ENCODE data around the gene TSKU.
A peak's percentile ranks its signal among the peaks of the same experiment; 100 is the strongest.
"Not testable (repeated sequence)": the region's sequence is repeated elsewhere in the genome, so short reads cannot be mapped to it uniquely, and the experiment has no call there.

The TSKU gene

GRCh38 chr11:76821396-76821795 is 38.2 kb downstream of the TSKU start:
- not testable (repeated sequence) for H3K9ac ChIP-seq (ENCODE audit: low read length); H3K14ac ChIP-seq (ENCODE audit: low read length in 2 of 2); DNase-seq; H4K8ac ChIP-seq (ENCODE audit: low read length); H4K91ac ChIP-seq (ENCODE audit: low read length); H3K23ac ChIP-seq (ENCODE audit: low read length in 2 of 2); H2BK5ac ChIP-seq (ENCODE audit: low read depth, low read length, poor library complexity, severe bottlenecking); H3K27ac ChIP-seq (ENCODE audit: low read length, poor library complexity, severe bottlenecking); H3K79me1 ChIP-seq (replicated peaks; ENCODE audit: low read length, poor library complexity, severe bottlenecking); H3K27me3 ChIP-seq (ENCODE audit: control insufficient read depth in 1 of 2, insufficient read depth in 1 of 2, low read length in 2 of 2); H2BK15ac ChIP-seq (ENCODE audit: low read depth, poor library complexity, severe bottlenecking); H3K36me3 ChIP-seq (ENCODE audit: control insufficient read depth in 1 of 2, insufficient read depth in 2 of 2, low read depth in 1 of 2, low read length in 2 of 2); H3K4me3 ChIP-seq (ENCODE audit: insufficient read depth in 1 of 2, low read depth in 1 of 2, low read length in 2 of 2); H2AFZ ChIP-seq (ENCODE audit: low read depth, low read length); H3K18ac ChIP-seq (ENCODE audit: low read depth in 1 of 2, low read length in 2 of 2); H3K4ac ChIP-seq (ENCODE audit: low read depth in 1 of 2, low read length in 2 of 2); H3K9me3 ChIP-seq (ENCODE audit: control insufficient read depth, low read length); H2AK5ac ChIP-seq (ENCODE audit: low read length, severe bottlenecking); H3K4me2 ChIP-seq (ENCODE audit: low read length, poor library complexity, severe bottlenecking); H2BK120ac ChIP-seq (ENCODE audit: low read depth, low read length); H3K4me1 ChIP-seq (ENCODE audit: control insufficient read depth, insufficient read depth, low read depth, low read length); H2BK12ac ChIP-seq (ENCODE audit: low read length in 2 of 2)
- WGBS: 98% methylated on average over 21 of the region's 29 CpGs

- no peak overlapping the region for H2BK12ac ChIP-seq (ENCODE audit: low read length in 2 of 2)
- no peak overlapping the region for H3K23ac ChIP-seq (ENCODE audit: low read length in 2 of 2)
- no peak overlapping the region for H3K18ac ChIP-seq (ENCODE audit: low read depth in 1 of 2, low read length in 2 of 2)
- H4K8ac ChIP-seq (ENCODE audit: low read length): no peak overlapping the region
- H3K4me3 ChIP-seq (ENCODE audit: insufficient read depth in 1 of 2, low read depth in 1 of 2, low read length in 2 of 2): no peak overlapping the region
- H2BK5ac ChIP-seq (ENCODE audit: low read depth, low read length, poor library complexity, severe bottlenecking): no peak overlapping the region
- H2BK15ac ChIP-seq (ENCODE audit: low read depth, poor library complexity, severe bottlenecking): no peak overlapping the region
- no peaks in the 10 kb centered on the region for H3K9me3 ChIP-seq (ENCODE audit: control insufficient read depth, low read length)
- no peaks in the 10 kb centered on the region for H3K36me3 ChIP-seq (ENCODE audit: control insufficient read depth in 1 of 2, insufficient read depth in 2 of 2, low read depth in 1 of 2, low read length in 2 of 2)
- DNase-seq: no peak
- no peak overlapping the region for H3K4me2 ChIP-seq (ENCODE audit: low read length, poor library complexity, severe bottlenecking)
- H3K9ac ChIP-seq (ENCODE audit: low read length): no peak overlapping the region
- no peak overlapping the region for H2BK120ac ChIP-seq (ENCODE audit: low read depth, low read length)
- no peak overlapping the region for H3K14ac ChIP-seq (ENCODE audit: low read length in 2 of 2)
- no peak overlapping the region for H4K91ac ChIP-seq (ENCODE audit: low read length)
- H3K27me3 ChIP-seq (ENCODE audit: control insufficient read depth in 1 of 2, insufficient read depth in 1 of 2, low read length in 2 of 2): no peaks in the 10 kb centered on the region
- H3K4me1 ChIP-seq (ENCODE audit: control insufficient read depth, insufficient read depth, low read depth, low read length): peaks cover 5% of the 10 kb centered on the region
- WGBS: no CpG with 5 or more reads among the region's 1 CpG
- H3K79me1 ChIP-seq (replicated peaks; ENCODE audit: low read length, poor library complexity, severe bottlenecking): no peaks in the 10 kb centered on the region
- H2AFZ ChIP-seq (ENCODE audit: low read depth, low read length): no peak overlapping the region
- no peak overlapping the region for H2AK5ac ChIP-seq (ENCODE audit: low read length, severe bottlenecking)
- H3K4ac ChIP-seq (ENCODE audit: low read depth in 1 of 2, low read length in 2 of 2): no peak overlapping the region
- no peak overlapping the region for H3K27ac ChIP-seq (ENCODE audit: low read length, poor library complexity, severe bottlenecking)
These were observed 39.2 kb downstream of the TSKU start for GRCh38 chr11:76822406-76822805.

DNA sequence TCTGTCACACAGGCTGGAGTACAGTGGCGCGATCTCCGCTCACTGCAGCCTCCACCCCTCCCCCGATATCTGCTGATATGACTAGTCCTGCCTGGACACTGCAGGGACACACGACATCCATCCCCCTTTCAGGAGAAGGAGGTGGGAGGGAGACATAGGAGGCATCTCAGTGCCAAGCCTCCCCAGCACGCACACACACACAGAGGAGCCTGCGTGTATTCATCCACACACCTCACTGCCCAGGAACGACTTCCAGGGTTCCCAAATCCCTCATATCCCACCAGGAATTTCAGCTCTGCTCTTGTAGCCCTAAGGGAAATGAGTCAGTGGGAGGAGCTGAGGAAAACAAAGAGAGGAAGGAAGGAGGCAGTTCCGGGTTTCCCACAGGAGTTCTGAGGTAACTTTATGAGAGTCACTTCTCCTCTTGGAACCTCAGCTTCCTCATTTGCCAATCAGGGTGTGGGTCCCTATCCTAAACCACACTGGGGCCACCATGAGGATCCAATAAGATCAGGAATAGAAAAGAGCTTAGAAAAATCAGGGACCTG is 40.4 kb downstream of the TSKU start:
- Histone ChIP-seq H3K9me3 (ENCODE audit: control insufficient read depth, low read length) (no peaks in the 10 kb centered on the region), H3K4me3 (ENCODE audit: insufficient read depth in 1 of 2, low read depth in 1 of 2, low read length in 2 of 2) (peak overlapping the region in 1 of 2 experiments; percentile 20), H3K27me3 (ENCODE audit: control insufficient read depth in 1 of 2, insufficient read depth in 1 of 2, low read length in 2 of 2) (no peaks in the 10 kb centered on the region), H3K4ac (ENCODE audit: low read depth in 1 of 2, low read length in 2 of 2) (peak overlapping the region in 1 of 2 experiments; percentile 54), H2BK15ac (ENCODE audit: low read depth, poor library complexity, severe bottlenecking) (peak overlapping the region; percentile 92), H4K8ac (ENCODE audit: low read length) (peak overlapping the region; percentile 33), H3K4me2 (ENCODE audit: low read length, poor library complexity, severe bottlenecking) (peak overlapping the region; percentile 72), H3K9ac (ENCODE audit: low read length) (no peak overlapping the region), H4K91ac (ENCODE audit: low read length) (peak overlapping the region; percentile 73), H2BK12ac (ENCODE audit: low read length in 2 of 2) (peak overlapping the region; percentile 4 to 95), H3K36me3 (ENCODE audit: control insufficient read depth in 1 of 2, insufficient read depth in 2 of 2, low read depth in 1 of 2, low read length in 2 of 2) (no peaks in the 10 kb centered on the region), H3K23ac (ENCODE audit: low read length in 2 of 2) (no peak overlapping the region), H3K14ac (ENCODE audit: low read length in 2 of 2) (peak overlapping the region in 1 of 2 experiments; percentile 90), H3K18ac (ENCODE audit: low read depth in 1 of 2, low read length in 2 of 2) (peak overlapping the region in 1 of 2 experiments; percentile 67), H2BK5ac (ENCODE audit: low read depth, low read length, poor library complexity, severe bottlenecking) (no peak overlapping the region), H2BK120ac (ENCODE audit: low read depth, low read length) (peak overlapping the region; percentile 2), H3K27ac (ENCODE audit: low read length, poor library complexity, severe bottlenecking) (no peak overlapping the region), H3K79me1 (replicated peaks; ENCODE audit: low read length, poor library complexity, severe bottlenecking) (no peaks in the 10 kb centered on the region), H2AFZ (ENCODE audit: low read depth, low read length) (peak overlapping the region; percentile 44), H3K4me1 (ENCODE audit: control insufficient read depth, insufficient read depth, low read depth, low read length) (peaks cover 5% of the 10 kb centered on the region), H2AK5ac (ENCODE audit: low read length, severe bottlenecking) (no peak overlapping the region)
- WGBS: 51% methylated on average over 6 of the region's 9 CpGs
- DNase-seq: peak; percentile 82

DNA sequence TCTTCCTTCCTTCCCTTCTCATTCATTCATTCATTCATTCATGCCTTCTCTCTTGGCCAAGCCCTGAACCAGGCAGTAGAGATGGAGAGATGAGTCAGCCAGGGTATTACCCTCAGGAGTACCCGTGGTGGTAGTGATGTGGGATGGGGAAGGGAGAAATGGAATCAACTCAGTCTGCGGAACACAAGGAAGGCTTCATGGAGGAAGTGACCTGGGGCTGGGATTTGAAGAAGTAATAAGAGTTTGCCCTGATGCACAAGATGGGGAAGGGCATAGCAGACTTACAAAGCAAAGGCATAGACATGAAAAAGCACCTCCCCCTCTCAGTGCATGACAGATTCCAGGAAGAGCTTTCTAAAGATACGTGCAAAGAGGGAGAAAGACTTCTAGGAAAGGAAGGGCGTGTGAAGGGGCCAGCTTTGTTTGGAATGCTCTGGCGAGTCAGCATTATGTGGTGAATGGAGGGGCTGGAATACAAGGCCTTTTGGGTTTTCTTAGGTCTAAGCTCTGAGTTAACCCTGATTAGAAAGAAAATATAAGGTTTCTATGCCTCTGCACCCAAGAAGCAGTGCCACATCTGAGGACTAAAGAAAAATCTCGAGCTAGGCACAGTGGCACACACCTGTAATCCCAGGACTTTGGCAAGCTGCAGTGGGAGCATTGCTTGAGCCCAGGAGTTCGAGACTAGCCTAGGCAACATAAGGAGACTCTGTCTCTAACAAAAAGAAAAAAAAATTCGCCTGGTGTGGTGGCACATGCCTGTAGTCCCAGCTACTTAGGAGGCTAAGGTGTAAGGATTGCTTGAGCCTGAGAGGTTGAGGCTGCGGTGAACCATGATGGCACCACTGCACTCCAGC is 41.2 kb downstream of the TSKU start:
- peak overlapping the region; percentile 16 for H4K8ac ChIP-seq (ENCODE audit: low read length)
- no peak overlapping the region for H2BK15ac ChIP-seq (ENCODE audit: low read depth, poor library complexity, severe bottlenecking)
- H3K9me3 ChIP-seq (ENCODE audit: control insufficient read depth, low read length): no peaks in the 10 kb centered on the region
- H3K18ac ChIP-seq (ENCODE audit: low read depth in 1 of 2, low read length in 2 of 2): peak overlapping the region in 1 of 2 experiments; percentile 56
- peak overlapping the region; percentile 85 for H2AK5ac ChIP-seq (ENCODE audit: low read length, severe bottlenecking)
- H2AFZ ChIP-seq (ENCODE audit: low read depth, low read length): peak overlapping the region; percentile 44
- DNase-seq: peak; percentile 66
- H3K79me1 ChIP-seq (replicated peaks; ENCODE audit: low read length, poor library complexity, severe bottlenecking): no peaks in the 10 kb centered on the region
- WGBS: 56% methylated on average over 9 of the region's 9 CpGs
- no peak overlapping the region for H3K23ac ChIP-seq (ENCODE audit: low read length in 2 of 2)
- peak overlapping the region in 1 of 2 experiments; percentile 20 for H3K4me3 ChIP-seq (ENCODE audit: insufficient read depth in 1 of 2, low read depth in 1 of 2, low read length in 2 of 2)
- H2BK5ac ChIP-seq (ENCODE audit: low read depth, low read length, poor library complexity, severe bottlenecking): no peak overlapping the region
- peak overlapping the region; percentile 73 for H4K91ac ChIP-seq (ENCODE audit: low read length)
- H3K4ac ChIP-seq (ENCODE audit: low read depth in 1 of 2, low read length in 2 of 2): peak overlapping the region in 1 of 2 experiments; percentile 49
- H3K27ac ChIP-seq (ENCODE audit: low read length, poor library complexity, severe bottlenecking): no peak overlapping the region
- H3K9ac ChIP-seq (ENCODE audit: low read length): no peak overlapping the region
- H3K36me3 ChIP-seq (ENCODE audit: control insufficient read depth in 1 of 2, insufficient read depth in 2 of 2, low read depth in 1 of 2, low read length in 2 of 2): no peaks in the 10 kb centered on the region
- H3K14ac ChIP-seq (ENCODE audit: low read length in 2 of 2): peak overlapping the region in 1 of 2 experiments; percentile 32
- no peaks in the 10 kb centered on the region for H3K27me3 ChIP-seq (ENCODE audit: control insufficient read depth in 1 of 2, insufficient read depth in 1 of 2, low read length in 2 of 2)
- peaks cover 5% of the 10 kb centered on the region for H3K4me1 ChIP-seq (ENCODE audit: control insufficient read depth, insufficient read depth, low read depth, low read length)
- no peak overlapping the region for H3K4me2 ChIP-seq (ENCODE audit: low read length, poor library complexity, severe bottlenecking)
- H2BK120ac ChIP-seq (ENCODE audit: low read depth, low read length): peak overlapping the region; percentile 2
- H2BK12ac ChIP-seq (ENCODE audit: low read length in 2 of 2): peak overlapping the region in 1 of 2 experiments; percentile 55
